Measurements from ENCODE around the gene PDGFB.

GRCh38 chr22:39251762-39252460 lies 7.1 kb upstream of the PDGFB start:
- no peak for TF ChIP-seq CTCF (IDR thresholded peaks at IDR 0.05; ENCODE audit: low read length)
- no peak for TF ChIP-seq EZH2phosphoT487 (IDR thresholded peaks at IDR 0.05; ENCODE audit: low read length)

All from MM.1S (cell line).